Measurements from ENCODE around the gene TYK2. TPM values are rescaled to one million over a fixed set of nuclear protein-coding genes. Genes with fewer than 3 reads are reported as not detected.
A peak's percentile ranks its signal among the peaks of the same experiment; 100 is the strongest.

Gene TYK2
- 248 TPM for polyA plus RNA-seq (2012; ENCODE audit: low read depth, missing spikeins)

DNA sequence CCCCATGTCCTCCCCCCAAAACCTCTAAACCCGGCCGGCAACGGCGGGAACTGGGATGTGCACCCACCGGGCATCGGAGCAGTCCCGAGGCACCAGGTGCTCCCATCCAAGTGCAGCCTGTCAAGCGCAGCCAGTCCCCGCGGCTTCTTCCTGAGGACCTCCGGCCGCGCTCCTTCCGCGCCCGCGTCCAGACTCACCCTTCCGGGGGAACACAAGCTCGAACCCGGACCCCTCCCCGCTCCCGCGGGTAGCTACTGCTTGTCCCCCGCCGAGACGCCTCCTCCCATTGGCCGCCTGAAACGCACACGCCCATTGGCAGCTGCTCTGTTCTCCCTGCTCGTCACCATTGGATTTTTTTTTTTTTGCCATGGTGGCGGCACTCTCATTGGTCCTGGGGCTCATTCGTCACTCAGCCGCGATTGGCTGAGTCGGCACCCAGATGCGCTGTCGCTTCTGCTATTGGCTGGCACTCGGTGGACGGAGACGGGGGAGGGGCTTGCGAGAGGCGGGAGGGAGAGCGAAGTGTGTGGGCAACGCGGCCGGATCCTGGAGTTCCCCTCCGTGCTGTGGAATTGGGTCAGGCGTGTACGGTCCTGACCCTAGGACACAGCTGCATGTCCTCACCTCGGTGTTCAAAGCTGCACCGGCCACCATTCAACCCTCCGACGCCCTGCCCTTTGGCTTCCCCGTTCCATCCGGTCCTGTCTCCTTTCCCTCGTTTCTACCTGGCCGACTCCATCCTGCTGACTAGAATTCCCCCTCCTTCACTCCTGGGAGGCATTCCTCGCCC, at the start of gene TYK2:
Gene TYK2, minus strand, starts transcription at position 260 of the 790 bp plus-strand sequence. CDS start 2,166 bp downstream, outside the sequence.
- FAIRE-seq (peak; percentile 100), DNase-seq (ENCODE audit: insufficient read length, low spot score) (peak; percentile 99)
- TF ChIP-seq SPI1 (IDR thresholded peaks at IDR 0.05; ENCODE audit: low read depth, low read length) = no peak; the same call in 1 of the 2 replicates
- TF ChIP-seq POU2F2 (IDR thresholded peaks at IDR 0.05; ENCODE audit: low read depth, low read length) = peak; percentile 65; the same call in 1 of the 2 replicates
- TF ChIP-seq POLR2AphosphoS5 (IDR thresholded peaks at IDR 0.05; ENCODE audit: low read depth, low read length) = peak; percentile 69
- TF ChIP-seq PAX5 (IDR thresholded peaks at IDR 0.05; ENCODE audit: insufficient read depth, low read length, severe bottlenecking) = no peak
- TF ChIP-seq POLR2A (IDR thresholded peaks at IDR 0.05; ENCODE audit: low read depth, low read length) = peak; percentile 85
- TF ChIP-seq TAF1 (IDR thresholded peaks at IDR 0.05; ENCODE audit: low read depth, low read length) = peak; percentile 69

DNA sequence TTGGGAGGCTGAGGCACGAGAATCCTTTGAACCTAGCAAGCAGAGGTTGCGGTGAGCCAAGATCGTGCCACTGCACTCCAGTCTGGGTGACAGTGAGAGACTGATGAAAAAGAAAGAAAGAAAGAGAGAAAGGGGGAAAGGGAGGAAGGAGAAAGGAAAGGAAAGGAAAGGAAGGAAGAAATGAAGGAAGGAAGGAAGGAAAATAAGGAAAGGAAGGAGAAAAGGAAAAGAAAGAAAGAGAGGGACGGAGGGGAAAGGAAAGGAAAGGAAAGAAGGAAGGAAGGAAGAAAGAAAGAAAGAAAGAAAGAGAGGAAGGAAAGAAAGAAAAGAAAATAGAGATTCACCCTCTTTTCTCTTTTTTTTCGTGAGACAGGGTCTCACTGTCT, 48.6 kb upstream of the TYK2 start:
- DNase-seq (ENCODE audit: insufficient read length, low spot score) (no peak), FAIRE-seq (no peak)
- TF ChIP-seq SPI1 (IDR thresholded peaks at IDR 0.05; ENCODE audit: low read depth, low read length) = no peak
- TF ChIP-seq POLR2AphosphoS5 (IDR thresholded peaks at IDR 0.05; ENCODE audit: low read depth, low read length) = no peak

DNA sequence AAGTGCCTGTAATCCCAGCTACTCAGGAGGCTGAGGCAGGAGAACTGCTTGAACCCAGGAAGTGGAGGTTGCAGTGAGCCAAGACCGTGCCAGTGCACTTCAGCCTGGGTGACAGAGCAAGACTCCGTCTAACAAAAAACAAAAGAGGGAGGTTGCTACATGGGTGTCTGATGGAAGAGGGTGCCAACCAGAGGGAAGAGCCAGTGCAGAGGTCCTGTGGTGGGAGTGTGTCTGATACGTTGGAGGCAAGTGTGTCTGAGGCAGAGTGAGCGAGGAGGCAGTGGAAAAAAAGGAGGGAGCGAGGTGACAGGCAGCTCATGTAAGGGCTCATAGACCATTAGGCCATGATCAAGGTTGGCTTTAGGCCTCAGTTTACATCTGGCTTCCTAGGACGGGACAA, 46.8 kb upstream of the TYK2 start:
- TF ChIP-seq TAF1 (IDR thresholded peaks at IDR 0.05; ENCODE audit: low read depth, low read length) (no peak), POLR2A (IDR thresholded peaks at IDR 0.05; ENCODE audit: low read depth, low read length) (no peak), SPI1 (IDR thresholded peaks at IDR 0.05; ENCODE audit: low read depth, low read length) (no peak), POLR2AphosphoS5 (IDR thresholded peaks at IDR 0.05; ENCODE audit: low read depth, low read length) (no peak), POU2F2 (IDR thresholded peaks at IDR 0.05; ENCODE audit: low read depth, low read length) (no peak), PAX5 (IDR thresholded peaks at IDR 0.05; ENCODE audit: insufficient read depth, low read length, severe bottlenecking) (no peak)
- DNase-seq (ENCODE audit: insufficient read length, low spot score) = no peak
- FAIRE-seq = no peak

DNA sequence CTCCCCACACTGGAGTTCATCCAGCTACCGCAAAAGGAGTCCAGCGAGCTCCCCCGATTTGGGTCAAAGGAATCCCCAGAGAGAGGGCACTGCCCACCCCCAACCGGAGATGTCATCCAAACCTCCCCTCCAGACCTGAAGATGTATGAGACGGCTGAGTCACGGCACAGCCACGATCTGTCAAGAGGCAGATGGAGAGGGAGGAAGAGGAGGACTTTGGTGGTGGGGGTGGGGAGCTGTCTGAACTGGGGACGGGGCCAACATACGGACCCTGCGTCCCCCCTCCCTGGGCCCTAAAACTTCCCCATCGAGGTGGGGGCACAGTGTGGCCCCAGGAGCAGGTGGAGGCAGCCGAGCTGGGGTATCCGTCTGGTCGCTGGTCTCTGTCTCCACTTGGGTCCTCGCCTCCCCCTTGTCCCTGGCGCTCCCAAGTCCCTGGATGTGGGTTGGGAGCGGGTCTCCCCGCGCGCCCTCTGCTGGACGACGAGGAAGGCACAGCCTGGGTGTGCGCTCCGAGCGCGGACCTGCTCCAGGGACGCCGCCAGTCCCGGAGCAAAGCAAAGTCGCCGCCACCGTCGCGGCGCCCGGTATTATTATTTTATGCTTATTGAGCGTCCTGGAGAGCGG, 43.8 kb upstream of the TYK2 start:
- FAIRE-seq = peak; percentile 85
- TF ChIP-seq PAX5 (IDR thresholded peaks at IDR 0.05; ENCODE audit: insufficient read depth, low read length, severe bottlenecking) (no peak), POLR2A (IDR thresholded peaks at IDR 0.05; ENCODE audit: low read depth, low read length) (no peak), POLR2AphosphoS5 (IDR thresholded peaks at IDR 0.05; ENCODE audit: low read depth, low read length) (no peak)
- DNase-seq (ENCODE audit: insufficient read length, low spot score) = peak; percentile 65

DNA sequence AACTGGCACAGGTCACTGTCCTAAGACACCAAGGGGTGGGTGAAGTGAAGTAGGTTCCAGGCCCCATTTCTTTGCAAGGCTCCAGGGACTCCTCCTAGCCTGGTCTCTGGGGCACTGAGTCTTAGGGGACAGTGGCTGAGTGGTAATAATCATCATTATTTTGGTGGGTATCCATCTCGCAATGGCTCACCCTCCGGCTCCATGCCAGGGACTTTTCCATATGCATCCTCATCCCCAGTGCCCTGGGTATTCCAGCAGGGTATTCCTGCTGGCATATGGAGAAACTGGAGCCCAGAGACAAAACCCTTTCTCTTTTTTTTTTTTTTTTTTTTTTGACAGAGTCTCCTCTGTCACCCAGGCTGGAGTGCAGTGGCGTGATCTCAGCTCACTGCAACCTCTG, 42.5 kb upstream of the TYK2 start:
- DNase-seq (ENCODE audit: insufficient read length, low spot score) (no peak), FAIRE-seq (no peak)
- TF ChIP-seq POLR2AphosphoS5 (IDR thresholded peaks at IDR 0.05; ENCODE audit: low read depth, low read length) (no peak), PAX5 (IDR thresholded peaks at IDR 0.05; ENCODE audit: insufficient read depth, low read length, severe bottlenecking) (no peak), POLR2A (IDR thresholded peaks at IDR 0.05; ENCODE audit: low read depth, low read length) (no peak), TAF1 (IDR thresholded peaks at IDR 0.05; ENCODE audit: low read depth, low read length) (no peak), POU2F2 (IDR thresholded peaks at IDR 0.05; ENCODE audit: low read depth, low read length) (no peak), SPI1 (IDR thresholded peaks at IDR 0.05; ENCODE audit: low read depth, low read length) (no peak)

DNA sequence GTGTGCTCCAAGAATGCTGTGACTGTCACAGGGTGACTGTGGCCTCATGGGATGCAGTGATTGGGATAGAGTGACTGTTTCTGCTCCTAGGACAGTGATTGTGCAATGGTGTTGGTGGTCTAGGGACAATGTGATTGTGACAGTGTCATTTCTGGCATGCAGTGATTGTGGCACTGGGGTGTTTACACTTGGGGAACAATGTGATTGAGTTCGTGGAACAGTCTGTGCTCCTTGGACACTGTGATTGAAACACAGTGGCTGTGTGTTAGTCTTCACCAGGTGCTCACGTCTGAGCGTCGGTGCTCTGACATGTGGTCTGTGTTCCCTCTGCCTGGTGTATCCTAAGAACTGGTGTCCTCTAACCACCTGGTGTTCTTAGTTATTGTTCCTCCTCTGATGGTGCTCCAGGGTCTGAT, 41.7 kb upstream of the TYK2 start:
- DNase-seq (ENCODE audit: insufficient read length, low spot score) (no peak), FAIRE-seq (peak; percentile 69)
- no peak for TF ChIP-seq POU2F2 (IDR thresholded peaks at IDR 0.05; ENCODE audit: low read depth, low read length)
- no peak for TF ChIP-seq TAF1 (IDR thresholded peaks at IDR 0.05; ENCODE audit: low read depth, low read length)
- TF ChIP-seq PAX5 (IDR thresholded peaks at IDR 0.05; ENCODE audit: insufficient read depth, low read length, severe bottlenecking) = no peak
- no peak for TF ChIP-seq POLR2AphosphoS5 (IDR thresholded peaks at IDR 0.05; ENCODE audit: low read depth, low read length)
- no peak for TF ChIP-seq POLR2A (IDR thresholded peaks at IDR 0.05; ENCODE audit: low read depth, low read length)
- TF ChIP-seq SPI1 (IDR thresholded peaks at IDR 0.05; ENCODE audit: low read depth, low read length) = no peak

DNA sequence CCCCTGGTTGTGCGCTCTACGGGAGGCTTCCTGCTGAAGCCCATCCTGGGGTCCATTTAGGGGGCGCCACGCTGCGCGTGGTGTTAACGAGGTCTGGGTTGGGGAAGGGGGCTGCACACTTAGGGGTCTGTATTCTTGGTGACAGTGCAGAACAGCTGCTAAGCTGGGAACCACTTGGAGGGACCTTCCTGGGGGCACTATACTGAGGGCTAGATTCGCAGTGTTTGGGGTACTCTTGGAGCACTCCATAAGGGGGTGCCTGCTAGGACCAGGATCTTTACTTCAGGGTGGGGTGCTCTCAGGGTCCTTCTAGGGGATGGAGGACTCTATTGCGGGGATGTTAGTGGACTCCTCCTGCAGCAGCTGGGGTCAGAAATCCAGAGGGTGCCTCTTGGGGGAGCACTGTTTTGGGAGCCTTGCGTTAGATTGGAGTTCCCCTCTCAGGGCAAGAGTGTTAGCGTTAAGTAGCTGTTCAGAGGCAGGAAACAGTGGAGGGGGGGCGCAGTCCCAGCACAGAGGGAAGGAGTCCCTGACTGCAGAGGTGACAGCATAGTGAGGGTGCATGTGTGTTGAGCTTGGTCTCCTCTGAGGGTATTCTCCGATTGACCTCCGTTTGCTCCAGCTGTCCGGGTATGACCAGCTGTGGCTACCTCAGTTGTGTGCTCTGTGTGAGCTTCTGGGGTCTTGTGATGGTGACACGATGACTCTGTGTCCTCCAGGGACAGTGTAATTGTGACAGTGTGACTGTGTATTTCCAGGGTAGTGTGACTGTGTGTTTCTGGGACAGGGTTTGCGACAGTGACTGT, 41.1 kb upstream of the TYK2 start:
- DNase-seq (ENCODE audit: insufficient read length, low spot score) = no peak
- TF ChIP-seq PAX5 (IDR thresholded peaks at IDR 0.05; ENCODE audit: insufficient read depth, low read length, severe bottlenecking) (no peak), TAF1 (IDR thresholded peaks at IDR 0.05; ENCODE audit: low read depth, low read length) (no peak), SPI1 (IDR thresholded peaks at IDR 0.05; ENCODE audit: low read depth, low read length) (no peak), POLR2A (IDR thresholded peaks at IDR 0.05; ENCODE audit: low read depth, low read length) (no peak), POU2F2 (IDR thresholded peaks at IDR 0.05; ENCODE audit: low read depth, low read length) (no peak), POLR2AphosphoS5 (IDR thresholded peaks at IDR 0.05; ENCODE audit: low read depth, low read length) (no peak)
- no peak for FAIRE-seq

DNA sequence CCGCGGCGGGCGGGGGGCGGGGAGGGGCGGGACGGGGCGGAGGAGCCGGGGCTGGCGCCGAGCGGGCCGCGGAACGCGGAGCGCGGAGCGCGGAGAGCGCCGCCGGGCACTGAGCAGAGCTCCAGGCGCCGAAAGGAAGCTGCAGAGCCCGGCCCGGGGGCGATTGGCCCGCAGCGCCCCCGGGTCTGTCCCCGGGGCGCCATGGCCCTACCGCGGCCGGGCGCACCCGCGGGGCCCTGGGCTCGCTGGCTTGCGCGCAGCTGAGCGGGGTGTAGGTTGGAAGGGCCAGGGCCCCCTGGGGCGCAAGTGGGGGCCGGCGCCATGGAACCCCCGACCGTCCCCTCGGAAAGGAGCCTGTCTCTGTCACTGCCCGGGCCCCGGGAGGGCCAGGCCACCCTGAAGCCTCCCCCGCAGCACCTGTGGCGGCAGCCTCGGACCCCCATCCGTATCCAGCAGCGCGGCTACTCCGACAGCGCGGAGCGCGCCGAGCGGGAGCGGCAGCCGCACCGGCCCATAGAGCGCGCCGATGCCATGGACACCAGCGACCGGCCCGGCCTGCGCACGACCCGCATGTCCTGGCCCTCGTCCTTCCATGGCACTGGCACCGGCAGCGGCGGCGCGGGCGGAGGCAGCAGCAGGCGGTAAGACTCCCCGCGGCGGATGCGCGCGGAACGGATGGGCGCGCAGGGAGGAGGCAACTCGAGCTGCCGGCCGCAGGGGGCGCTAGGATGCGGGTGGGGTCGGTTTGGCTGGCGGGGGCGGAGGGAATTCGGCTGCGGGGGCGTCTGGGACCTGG, 40.3 kb upstream of the TYK2 start, which contains the start of gene PDE4A:
Gene PDE4A, plus strand, starts transcription at position 95 of the 796 bp plus-strand sequence. Its CDS starts 227 bp downstream, at position 322.
- TF ChIP-seq POLR2AphosphoS5 (IDR thresholded peaks at IDR 0.05; ENCODE audit: low read depth, low read length) = no peak
- TF ChIP-seq SPI1 (IDR thresholded peaks at IDR 0.05; ENCODE audit: low read depth, low read length) = no peak
- TF ChIP-seq TAF1 (IDR thresholded peaks at IDR 0.05; ENCODE audit: low read depth, low read length) = no peak
- TF ChIP-seq PAX5 (IDR thresholded peaks at IDR 0.05; ENCODE audit: insufficient read depth, low read length, severe bottlenecking) = no peak
- no peak for TF ChIP-seq POU2F2 (IDR thresholded peaks at IDR 0.05; ENCODE audit: low read depth, low read length)
- no peak for TF ChIP-seq POLR2A (IDR thresholded peaks at IDR 0.05; ENCODE audit: low read depth, low read length)
- DNase-seq (ENCODE audit: insufficient read length, low spot score) (peak; percentile 56), FAIRE-seq (peak; percentile 43)

All from GM12891 (cell line).